Measurements from ENCODE around the gene CIAPIN1. TPM values are rescaled to one million over a fixed set of nuclear protein-coding genes. Genes with fewer than 3 reads are reported as not detected.

Gene CIAPIN1
- total RNA-seq, 4 donors from 2014 or later, result 9.7 to 49.0 (median 26.7) TPM

- DNase-seq, result no peak
- TF ChIP-seq CTCF (IDR thresholded peaks at IDR 0.05) (no peak), POLR2A (IDR thresholded peaks at IDR 0.05) (no peak)
- H3K4me3 ChIP-seq, result no peak overlapping the region
- no peaks in the 10 kb centered on the region for H3K4me1 ChIP-seq
- H3K9me3 ChIP-seq, result no peaks in the 10 kb centered on the region
- no peaks in the 10 kb centered on the region for H3K27me3 ChIP-seq
- H3K36me3 ChIP-seq, result no peaks in the 10 kb centered on the region
- no peak overlapping the region for H3K27ac ChIP-seq
- intact Hi-C loops (cut with DNase I; ENCODE audit: low total_unique reads), result no loop called here
Measured at GRCh38 chr16:57427307-57427706, 19.9 kb downstream of the CIAPIN1 start.

- no peaks in the 10 kb centered on the region for H3K4me1 ChIP-seq
- no peak overlapping the region for H3K27ac ChIP-seq
- H3K9me3 ChIP-seq, result no peaks in the 10 kb centered on the region
- no peak overlapping the region for H3K4me3 ChIP-seq
- intact Hi-C loops (cut with DNase I; ENCODE audit: low total_unique reads), result no loop called here
- H3K36me3 ChIP-seq, result no peaks in the 10 kb centered on the region
- TF ChIP-seq POLR2A (IDR thresholded peaks at IDR 0.05) (no peak), CTCF (IDR thresholded peaks at IDR 0.05) (no peak)
- DNase-seq, result no peak
- H3K27me3 ChIP-seq, result no peaks in the 10 kb centered on the region
Measured at GRCh38 chr16:57426356-57426755, 20.8 kb downstream of the CIAPIN1 start.

- Histone ChIP-seq H3K27ac (no peak overlapping the region), H3K27me3 (no peaks in the 10 kb centered on the region), H3K36me3 (no peaks in the 10 kb centered on the region), H3K4me1 (no peaks in the 10 kb centered on the region), H3K4me3 (no peak overlapping the region), H3K9me3 (no peaks in the 10 kb centered on the region)
- no peak for DNase-seq
- intact Hi-C loops (cut with DNase I; ENCODE audit: low total_unique reads), result no loop called here
- no peak for TF ChIP-seq CTCF (IDR thresholded peaks at IDR 0.05)
- no peak for TF ChIP-seq POLR2A (IDR thresholded peaks at IDR 0.05)
Measured at GRCh38 chr16:57424583-57424982, 22.6 kb downstream of the CIAPIN1 start.

- no peak for TF ChIP-seq POLR2A (IDR thresholded peaks at IDR 0.05)
- TF ChIP-seq CTCF (IDR thresholded peaks at IDR 0.05), result no peak
- Histone ChIP-seq H3K4me1 (no peaks in the 10 kb centered on the region), H3K27ac (no peak overlapping the region), H3K9me3 (no peaks in the 10 kb centered on the region), H3K36me3 (no peaks in the 10 kb centered on the region), H3K4me3 (no peak overlapping the region), H3K27me3 (no peaks in the 10 kb centered on the region)
- intact Hi-C loops (cut with DNase I; ENCODE audit: low total_unique reads), result no loop called here
- no peak for DNase-seq
Measured at GRCh38 chr16:57423152-57423551, 24.0 kb downstream of the CIAPIN1 start.

GRCh38 chr16:57422026-57422944, 24.9 kb downstream of the CIAPIN1 start:
- H3K27me3 ChIP-seq, result no peaks in the 10 kb centered on the region
- no peak for TF ChIP-seq POLR2A (IDR thresholded peaks at IDR 0.05)
- peak; percentile 58 to 72 (median 66) for TF ChIP-seq CTCF (IDR thresholded peaks at IDR 0.05)
- H3K9me3 ChIP-seq, result no peaks in the 10 kb centered on the region
- intact Hi-C loops (cut with DNase I; ENCODE audit: low total_unique reads), result no loop called here
- H3K27ac ChIP-seq, result peak overlapping the region; percentile 52 to 58
- H3K4me3 ChIP-seq, result no peak overlapping the region
- H3K36me3 ChIP-seq, result no peaks in the 10 kb centered on the region
- peak; percentile 55 for DNase-seq
- no peaks in the 10 kb centered on the region for H3K4me1 ChIP-seq

Measured in uterus (tissue), 4 donors.